Mesodermal cell (in vitro differentiated cells): ENCODE measurements around the gene ARPP21.

Source experiments
- H3K27ac ChIP-seq: 2 replicates; pipeline ENCODE4 v1.7.0; 2013; ENCODE audit warnings: mild to moderate bottlenecking, low read depth, low read length, moderate library complexity; ENCODE audit not compliant: severe bottlenecking
- H3K36me3 ChIP-seq: 2 replicates; pipeline ENCODE4 v1.7.1; 2013; ENCODE audit warnings: mild to moderate bottlenecking, low read length, moderate library complexity; ENCODE audit not compliant: control insufficient read depth, insufficient read depth
- H3K4me1 ChIP-seq: one replicate; pipeline ENCODE4 v1.7.1; 2013; ENCODE audit warnings: mild to moderate bottlenecking, low read length; ENCODE audit not compliant: insufficient read depth, control insufficient read depth, poor library complexity, severe bottlenecking
- H3K4me3 ChIP-seq: 2 replicates; pipeline ENCODE4 v1.7.0; 2013; ENCODE audit warnings: low read length, control low read depth, mild to moderate bottlenecking; ENCODE audit not compliant: insufficient read depth, poor library complexity, severe bottlenecking; ENCODE audit errors: extremely low read depth
- H3K9me3 ChIP-seq: 2 replicates; pipeline ENCODE4 v1.7.1; 2013; ENCODE audit warnings: mild to moderate bottlenecking, low read length, moderate library complexity; ENCODE audit not compliant: control insufficient read depth
- WGBS, 2 experiments: methylation state at CpG; one replicate each; pipeline ENCODE4 v1.1.5; 2013; ENCODE audit warnings: missing lambda C conversion rate in 2 of 2; ENCODE audit not compliant: insufficient coverage in 2 of 2; 5-methylcytosine and 5-hydroxymethylcytosine counted together

The ARPP21 gene

GRCh38 chr3:35643495-35643894 lies 4.2 kb downstream of the ARPP21 start:
- no peaks in the 10 kb centered on the region for H3K9me3 ChIP-seq
- H3K27ac ChIP-seq: no peak overlapping the region
- no peak overlapping the region for H3K4me3 ChIP-seq
- no peaks in the 10 kb centered on the region for H3K4me1 ChIP-seq
- WGBS, 2 experiments: 80 to 83% methylated on average over 1 of the region's 2 CpGs
- H3K36me3 ChIP-seq: no peaks in the 10 kb centered on the region

DNA sequence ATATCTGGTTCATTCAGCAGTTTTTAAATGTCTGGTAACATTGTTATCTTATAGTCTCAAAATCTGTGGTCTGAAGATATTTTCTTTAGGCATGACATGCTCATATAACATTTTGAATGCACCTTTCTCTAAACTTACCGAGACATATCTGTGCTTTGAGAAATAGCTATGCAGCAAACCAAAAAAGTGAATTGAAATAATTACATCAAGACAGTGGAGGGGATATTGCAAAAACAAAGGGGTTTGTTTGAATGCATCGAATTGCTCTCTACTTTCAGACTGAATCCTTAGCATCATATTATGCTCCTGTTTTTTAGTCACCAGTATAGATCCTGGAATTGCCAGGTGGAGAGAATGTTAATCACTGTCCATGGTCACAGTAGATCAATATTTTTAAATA lies 5.1 kb downstream of the ARPP21 start:
- H3K4me3 ChIP-seq: no peak overlapping the region
- 100% methylated on average over 1 of the region's 2 CpGs; no CpG with 5 or more reads in 1 of the 2 experiments for WGBS, 2 experiments

GRCh38 chr3:35645189-35645588 lies 5.9 kb downstream of the ARPP21 start:
- no peaks in the 10 kb centered on the region for H3K9me3 ChIP-seq
- no peak overlapping the region for H3K4me3 ChIP-seq
- no CpG with 5 or more reads among the region's 2 CpGs for WGBS, 2 experiments
- no peaks in the 10 kb centered on the region for H3K4me1 ChIP-seq
- no peaks in the 10 kb centered on the region for H3K36me3 ChIP-seq
- no peak overlapping the region for H3K27ac ChIP-seq

More for the DNA sequence above, 5.1 kb downstream of the ARPP21 start:
- Histone ChIP-seq H3K27ac (no peak overlapping the region), H3K36me3 (no peaks in the 10 kb centered on the region), H3K4me1 (no peaks in the 10 kb centered on the region), H3K9me3 (no peaks in the 10 kb centered on the region)

DNA sequence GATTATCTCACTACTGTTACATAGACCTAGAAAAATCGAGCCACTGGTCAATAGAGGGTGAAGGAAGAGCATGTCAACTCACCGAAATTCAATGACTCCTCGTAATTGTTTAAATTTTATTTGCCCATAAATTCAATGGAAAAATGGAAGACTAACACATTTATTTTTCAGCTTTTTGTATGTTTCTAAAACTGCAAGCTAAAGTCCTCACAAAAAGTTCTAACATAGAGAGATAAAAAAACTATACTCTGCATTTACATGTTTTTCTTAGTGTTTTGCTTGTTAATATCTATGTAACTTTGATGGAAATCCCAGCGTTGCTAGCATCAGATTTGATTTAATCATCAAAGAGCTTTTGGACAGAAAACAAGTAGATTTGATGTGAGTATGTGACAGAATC lies 6.8 kb downstream of the ARPP21 start:
- Histone ChIP-seq H3K9me3 (no peaks in the 10 kb centered on the region), H3K4me3 (no peak overlapping the region), H3K4me1 (no peaks in the 10 kb centered on the region), H3K27ac (no peak overlapping the region), H3K36me3 (no peaks in the 10 kb centered on the region)
- WGBS, 2 experiments: 60 to 100% methylated on average over 1 of the region's 4 CpGs

GRCh38 chr3:35647461-35647860 lies 8.1 kb downstream of the ARPP21 start:
- no peak overlapping the region for H3K4me3 ChIP-seq
- no peaks in the 10 kb centered on the region for H3K36me3 ChIP-seq
- H3K27ac ChIP-seq: no peak overlapping the region
- 90 to 92% methylated on average over 2 of the region's 4 CpGs for WGBS, 2 experiments
- H3K9me3 ChIP-seq: no peaks in the 10 kb centered on the region
- H3K4me1 ChIP-seq: no peaks in the 10 kb centered on the region

DNA sequence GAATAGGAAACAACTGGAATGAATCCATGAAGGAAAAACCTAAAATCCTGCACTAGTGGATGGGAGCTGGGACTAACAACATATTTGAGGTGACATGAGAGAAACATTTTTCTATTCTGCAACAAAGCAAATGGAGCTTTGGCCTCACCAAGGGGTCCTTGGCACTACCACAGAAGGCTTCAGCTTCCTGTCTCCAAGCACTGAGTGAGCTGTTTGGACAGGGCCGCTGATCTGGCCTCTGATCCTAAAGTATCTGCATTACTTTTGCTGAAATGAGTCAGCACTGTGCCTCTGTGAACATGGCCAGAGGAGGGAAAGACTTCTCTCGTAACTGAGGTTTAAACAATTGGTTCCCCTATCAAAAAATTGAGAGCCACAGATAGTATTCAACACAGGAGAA lies 9.0 kb downstream of the ARPP21 start:
- Histone ChIP-seq H3K9me3 (no peaks in the 10 kb centered on the region), H3K4me1 (no peaks in the 10 kb centered on the region), H3K27ac (no peak overlapping the region), H3K36me3 (no peaks in the 10 kb centered on the region), H3K4me3 (no peak overlapping the region)
- WGBS, 2 experiments: 80% methylated on average over 1 of the region's 2 CpGs; no CpG with 5 or more reads in 1 of the 2 experiments

DNA sequence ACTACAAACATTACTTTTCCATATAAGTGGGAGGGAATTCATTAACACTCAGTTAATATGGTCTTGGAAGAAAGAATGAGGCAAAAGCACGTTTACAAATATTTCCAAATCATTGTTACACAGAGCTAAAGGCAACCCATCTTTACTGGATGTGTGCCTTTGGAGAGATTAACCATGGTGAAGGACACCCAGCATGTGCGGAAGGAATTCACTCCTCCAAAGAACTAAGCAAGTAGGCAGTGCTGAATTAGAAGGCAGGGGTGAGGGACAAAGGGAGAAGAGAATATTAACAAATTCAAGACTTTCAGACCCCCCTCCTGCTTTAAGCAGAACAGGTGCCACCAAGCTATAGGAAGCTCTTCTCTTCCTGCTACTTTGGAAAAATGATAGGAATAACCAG lies 10.1 kb downstream of the ARPP21 start:
- Histone ChIP-seq H3K4me1 (no peaks in the 10 kb centered on the region), H3K27ac (no peak overlapping the region), H3K4me3 (no peak overlapping the region), H3K9me3 (no peaks in the 10 kb centered on the region), H3K36me3 (no peaks in the 10 kb centered on the region)
- no CpG with 5 or more reads among the region's 2 CpGs for WGBS, 2 experiments

DNA sequence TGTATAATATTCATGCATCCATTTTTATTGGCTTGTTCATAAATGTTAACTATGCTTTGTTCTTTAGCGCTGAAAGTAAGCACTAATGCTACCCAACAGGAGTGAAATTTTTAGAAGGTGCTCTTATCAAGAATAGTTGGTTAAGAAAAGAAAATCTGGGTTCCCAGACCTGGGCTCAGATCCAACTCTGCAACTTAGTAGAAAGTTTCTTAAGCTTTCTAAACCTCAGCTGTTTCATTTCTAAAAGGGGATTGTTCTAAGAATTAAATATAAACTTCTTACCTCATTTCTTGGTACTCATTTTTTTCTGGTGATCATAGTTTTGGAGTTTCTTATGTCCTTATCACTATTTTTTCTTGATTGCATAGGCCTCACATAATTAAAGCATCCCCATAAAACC lies 12.1 kb downstream of the ARPP21 start:
- Histone ChIP-seq H3K4me1 (no peaks in the 10 kb centered on the region), H3K36me3 (no peaks in the 10 kb centered on the region), H3K4me3 (no peak overlapping the region), H3K9me3 (no peaks in the 10 kb centered on the region), H3K27ac (no peak overlapping the region)
- no CpG with 5 or more reads among the region's 1 CpG for WGBS, 2 experiments

DNA sequence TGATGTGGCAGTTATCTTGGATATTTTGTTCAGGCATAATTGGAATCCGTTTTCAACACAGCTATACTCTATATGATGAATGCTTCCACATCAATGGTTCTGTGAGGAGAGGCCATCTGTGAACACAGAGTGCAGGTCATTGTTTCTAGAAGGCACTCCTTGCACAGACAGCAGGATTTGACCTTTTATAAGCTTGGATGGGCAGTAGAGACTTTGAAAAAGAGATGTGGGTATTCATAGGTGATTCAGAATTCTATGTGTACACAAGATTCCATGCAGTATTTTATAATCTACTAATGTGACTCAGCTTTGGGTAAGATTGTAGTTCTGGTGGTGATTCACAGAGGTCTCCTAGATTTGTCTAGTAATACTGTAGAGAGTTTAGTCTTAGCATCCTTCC lies 12.5 kb downstream of the ARPP21 start:
- Histone ChIP-seq H3K9me3 (no peaks in the 10 kb centered on the region), H3K27ac (no peak overlapping the region), H3K4me1 (no peaks in the 10 kb centered on the region), H3K4me3 (no peak overlapping the region), H3K36me3 (no peaks in the 10 kb centered on the region)
- WGBS, 2 experiments: no CpG with 5 or more reads among the region's 1 CpG

DNA sequence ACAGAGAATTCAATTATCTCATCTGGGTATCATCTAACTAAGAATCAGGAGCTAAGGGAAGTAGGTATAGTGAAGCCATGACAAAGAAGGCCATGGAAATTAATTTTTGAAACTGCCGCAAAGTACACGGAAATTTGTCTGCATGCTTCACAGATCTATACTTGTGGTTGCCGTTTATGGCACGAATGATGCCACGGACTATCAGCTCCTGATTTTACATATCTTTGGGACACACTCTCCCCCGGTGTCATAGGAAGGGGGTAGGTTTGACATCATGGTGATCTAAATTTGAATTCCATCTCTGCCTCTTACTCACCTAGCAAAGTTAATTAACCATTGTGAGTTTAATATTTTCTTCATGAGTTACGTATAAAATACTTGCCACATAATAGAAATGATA lies 14.0 kb downstream of the ARPP21 start:
- Histone ChIP-seq H3K27ac (no peak overlapping the region), H3K4me3 (no peak overlapping the region), H3K36me3 (no peaks in the 10 kb centered on the region), H3K9me3 (no peaks in the 10 kb centered on the region), H3K4me1 (no peaks in the 10 kb centered on the region)
- 97 to 100% methylated on average over 2 to 4 of the region's 7 CpGs for WGBS, 2 experiments

DNA sequence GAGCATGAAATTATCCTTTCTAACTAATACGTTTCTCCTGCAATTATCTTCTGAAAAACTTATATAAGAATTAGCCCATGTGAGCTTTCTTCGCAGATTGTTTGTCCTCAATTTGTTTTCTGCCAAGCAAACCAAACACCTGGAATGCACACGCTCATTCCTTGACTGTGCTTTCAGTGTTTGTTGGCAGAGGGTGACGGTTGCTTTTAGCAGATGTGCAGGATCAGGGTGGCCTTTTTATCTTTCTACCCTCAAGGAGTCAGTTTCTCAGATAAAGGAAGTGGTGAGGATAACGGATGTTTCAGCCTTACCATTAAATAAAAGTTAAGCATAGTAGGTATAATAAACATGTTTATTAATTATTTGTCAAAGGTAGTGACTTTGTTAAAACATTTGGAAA lies 15.2 kb downstream of the ARPP21 start:
- H3K4me1 ChIP-seq: no peaks in the 10 kb centered on the region
- WGBS, 2 experiments: 81 to 100% methylated on average over 1 to 4 of the region's 5 CpGs
- H3K27ac ChIP-seq: no peak overlapping the region
- H3K4me3 ChIP-seq: no peak overlapping the region
- no peaks in the 10 kb centered on the region for H3K36me3 ChIP-seq
- H3K9me3 ChIP-seq: no peaks in the 10 kb centered on the region
